Activated naive CD4-positive, alpha-beta T cell treated with anti-CD3 and anti-CD28 coated beads, Interleukin-2, amount 10 ng/mL, durations not matched to agents 7 days and 5 days (primary cell): ENCODE measurements around the gene NBPF20.
A peak's percentile ranks its signal among the peaks of the same experiment; 100 is the strongest.
"Not testable (repeated sequence)": the region's sequence is repeated elsewhere in the genome, so short reads cannot be mapped to it uniquely, and the experiment has no call there.

Source experiments
- CTCF ChIA-PET: fragments of 350-600 bp; sonication (Branson Sonifier 250); formaldehyde crosslinking; loops from one replicate; lab custom pipeline; 2021; ENCODE audit warnings: antibody characterized with exemption; lab: Charles Lee
- DNase-seq: peaks from one replicate; pipeline ENCODE4 v3.0.0-alpha.2; 2020
- H3K27ac Mint-ChIP-seq: one replicate; pipeline ENCODE4 v1.8.0; 2021; ENCODE audit warnings: mild to moderate bottlenecking, moderate library complexity, mixed read lengths
- H3K27me3 Mint-ChIP-seq: one replicate; pipeline ENCODE4 v1.8.0; 2021; ENCODE audit warnings: mild to moderate bottlenecking, mixed read lengths
- H3K36me3 Mint-ChIP-seq: one replicate; pipeline ENCODE4 v1.8.0; 2021; ENCODE audit warnings: mixed read lengths
- H3K4me1 Mint-ChIP-seq: one replicate; pipeline ENCODE4 v1.8.0; 2021; ENCODE audit warnings: mixed read lengths
- H3K4me3 Mint-ChIP-seq: one replicate; pipeline ENCODE4 v1.8.0; 2021; ENCODE audit warnings: mild to moderate bottlenecking, moderate library complexity, mixed read lengths
- H3K9me3 Mint-ChIP-seq: one replicate; pipeline ENCODE4 v1.8.0; 2021; ENCODE audit warnings: mixed read lengths

Gene NBPF20

GRCh38 chr1:145425436-145426029 is at the start of gene NBPF20:
Gene NBPF20, minus strand, starts transcription at chr1:145425603. Its CDS starts 20,331 bp downstream, at chr1:145405272.
- CTCF ChIA-PET = no interaction called here
- H3K9me3 Mint-ChIP-seq = peaks cover 12% of the 10 kb centered on the region
- H3K4me1 Mint-ChIP-seq = peaks cover 11% of the 10 kb centered on the region
- peak; percentile 77 for DNase-seq
- peak within 1 kb of the TSS; percentile 59 for H3K27ac Mint-ChIP-seq
- peaks cover 56% of the 10 kb centered on the region for H3K27me3 Mint-ChIP-seq
- peak within 1 kb of the TSS; percentile 92 for H3K4me3 Mint-ChIP-seq
- H3K36me3 Mint-ChIP-seq = peaks cover 14% of the 10 kb centered on the region

GRCh38 chr1:145474837-145475368 is 49.5 kb upstream of the NBPF20 start:
- DNase-seq, H3K9me3 Mint-ChIP-seq, H3K27ac Mint-ChIP-seq, CTCF ChIA-PET, H3K36me3 Mint-ChIP-seq, H3K4me1 Mint-ChIP-seq: not testable (repeated sequence)
- Mint-ChIP-seq H3K4me3 (peak overlapping the region; percentile 50), H3K27me3 (peaks cover 17% of the 10 kb centered on the region)

DNA sequence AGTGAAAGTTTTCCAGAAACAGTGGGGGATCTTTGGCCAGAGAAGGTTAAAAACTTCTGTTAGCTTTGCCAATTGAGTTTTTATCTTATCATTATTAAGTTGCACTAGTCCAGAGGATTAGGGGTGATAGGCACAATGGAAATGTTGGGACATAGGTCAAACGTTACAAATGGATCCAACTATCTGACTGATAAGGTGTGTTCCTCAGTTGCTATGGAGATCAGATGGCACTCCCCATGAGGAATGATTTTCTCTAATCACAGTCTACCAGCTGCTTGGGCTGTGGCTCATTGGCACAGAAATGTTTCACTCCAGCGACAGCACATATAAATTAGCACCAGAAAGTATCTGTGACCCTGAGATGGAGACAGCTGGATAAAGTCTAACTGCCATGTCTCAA is 47.3 kb upstream of the NBPF20 start:
- H3K4me1 Mint-ChIP-seq, H3K4me3 Mint-ChIP-seq, DNase-seq, H3K9me3 Mint-ChIP-seq, H3K27ac Mint-ChIP-seq, H3K36me3 Mint-ChIP-seq, CTCF ChIA-PET: not testable (repeated sequence)
- peaks cover 25% of the 10 kb centered on the region for H3K27me3 Mint-ChIP-seq

DNA sequence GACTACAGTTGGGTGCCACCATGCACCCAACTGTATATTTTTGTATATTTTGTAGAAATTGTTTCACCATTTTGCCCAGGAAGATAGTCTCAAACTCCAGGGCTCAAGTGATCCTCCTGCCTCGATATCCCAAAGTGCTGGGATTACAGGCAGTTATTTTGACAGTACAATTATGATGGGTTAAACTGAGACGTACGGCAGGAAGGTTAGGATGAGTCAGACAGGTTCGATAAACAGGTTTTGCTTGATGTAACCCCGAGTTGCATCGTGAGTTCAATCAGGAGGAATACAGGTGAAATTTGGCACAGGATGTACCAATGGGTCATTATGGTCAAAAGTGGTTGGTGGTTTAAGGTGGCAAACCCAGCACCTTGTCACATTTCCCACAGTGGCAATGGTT is 46.0 kb upstream of the NBPF20 start:
- H3K36me3 Mint-ChIP-seq, H3K4me1 Mint-ChIP-seq, H3K4me3 Mint-ChIP-seq, DNase-seq, H3K27ac Mint-ChIP-seq, CTCF ChIA-PET, H3K9me3 Mint-ChIP-seq: not testable (repeated sequence)
- H3K27me3 Mint-ChIP-seq = peaks cover 25% of the 10 kb centered on the region

DNA sequence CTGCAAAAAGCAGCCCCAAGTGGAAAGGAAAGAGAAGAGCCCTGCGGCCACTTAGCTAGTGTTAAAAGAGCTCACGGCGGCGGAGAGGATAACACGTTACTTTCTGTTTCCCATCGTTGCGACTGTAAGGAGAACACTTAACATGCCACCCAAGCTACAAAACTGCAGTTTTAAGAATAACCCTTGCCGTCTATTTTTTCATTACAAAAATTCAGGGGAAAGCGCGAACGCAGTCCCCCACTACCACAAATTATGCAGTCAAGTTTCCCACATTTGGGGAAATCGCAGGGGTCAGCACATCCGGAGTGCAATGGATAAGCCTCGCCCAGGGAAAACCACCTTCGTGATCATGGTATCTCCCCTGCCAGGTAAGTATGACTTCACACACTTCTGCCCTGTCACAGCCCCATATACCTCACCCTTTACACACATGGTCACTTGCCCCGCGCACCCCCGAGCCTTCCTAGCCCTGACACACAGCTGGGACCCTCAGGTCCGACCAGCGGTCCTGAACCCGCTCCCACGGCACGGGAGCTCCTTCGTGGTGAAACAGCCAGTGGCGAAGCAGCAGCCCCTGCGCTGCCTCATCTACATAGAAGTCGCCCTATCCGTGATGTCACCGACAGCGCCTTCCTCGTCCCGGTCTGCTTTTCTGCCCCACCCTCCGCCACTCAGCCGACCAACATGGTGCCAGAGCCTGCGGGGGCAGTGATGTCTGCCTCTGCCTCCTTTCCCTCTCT is 40.2 kb upstream of the NBPF20 start:
- peak overlapping the region; percentile 91 for H3K27ac Mint-ChIP-seq
- H3K36me3 Mint-ChIP-seq, CTCF ChIA-PET: not testable (repeated sequence)

DNA sequence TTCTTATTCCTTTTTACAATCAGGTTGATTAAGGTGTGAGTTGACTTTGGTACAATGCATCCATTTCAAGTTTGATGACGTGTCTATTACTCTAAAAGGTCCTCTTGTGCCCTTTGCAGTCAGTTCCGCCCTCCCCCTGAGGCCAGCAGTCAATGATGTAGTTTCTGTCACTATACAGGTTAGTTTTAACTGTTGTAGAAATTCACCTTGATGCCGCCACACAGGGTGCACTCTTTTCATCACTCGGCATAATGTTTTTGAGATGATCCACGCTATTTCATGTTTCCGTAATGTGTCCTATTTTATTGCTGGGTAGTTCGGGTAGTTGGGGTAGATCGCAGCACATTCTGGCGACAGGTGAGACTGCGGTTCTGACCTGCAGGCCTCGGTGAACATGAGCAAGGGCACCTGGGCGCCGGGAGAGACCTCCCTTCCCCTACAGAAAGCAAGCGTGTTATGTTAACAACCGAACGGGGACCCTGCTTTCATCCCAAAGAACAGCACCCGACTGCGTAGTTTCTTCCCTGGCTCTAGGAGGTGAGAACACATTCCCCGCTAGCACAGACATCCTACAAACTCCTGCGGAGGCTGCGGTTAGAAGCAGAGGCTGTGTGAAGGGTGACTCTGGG is 39.4 kb upstream of the NBPF20 start:
- H3K36me3 Mint-ChIP-seq, DNase-seq, H3K4me1 Mint-ChIP-seq, H3K9me3 Mint-ChIP-seq, CTCF ChIA-PET: not testable (repeated sequence)
- Mint-ChIP-seq H3K27me3 (peaks cover 39% of the 10 kb centered on the region), H3K27ac (peak overlapping the region; percentile 91), H3K4me3 (peak overlapping the region; percentile 79)

More for the DNA sequence above, 40.2 kb upstream of the NBPF20 start:
- not testable (repeated sequence) for H3K4me1 Mint-ChIP-seq, H3K9me3 Mint-ChIP-seq
- peaks cover 32% of the 10 kb centered on the region for H3K27me3 Mint-ChIP-seq
- peak; percentile 80 for DNase-seq
- peak overlapping the region; percentile 79 for H3K4me3 Mint-ChIP-seq

DNA sequence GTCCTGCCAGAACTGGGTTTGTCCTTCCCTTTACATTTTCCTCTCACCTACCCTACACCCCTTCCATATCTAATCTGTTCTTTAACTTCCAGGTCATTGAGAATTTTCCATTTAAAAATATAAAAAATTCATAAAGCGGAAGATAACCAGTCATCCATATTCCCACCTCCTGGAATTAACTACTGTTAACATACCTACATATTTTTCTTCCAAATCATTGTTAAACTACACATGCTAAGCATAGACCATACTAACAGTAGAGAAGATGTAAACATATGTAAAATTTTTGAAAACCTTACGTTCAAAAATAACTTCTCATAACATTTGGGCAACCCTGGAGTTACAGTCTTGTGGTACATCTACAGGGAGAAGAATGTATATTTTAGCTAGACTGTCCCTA is 38.6 kb upstream of the NBPF20 start:
- H3K4me1 Mint-ChIP-seq, CTCF ChIA-PET, H3K36me3 Mint-ChIP-seq, H3K4me3 Mint-ChIP-seq, DNase-seq, H3K9me3 Mint-ChIP-seq, H3K27ac Mint-ChIP-seq: not testable (repeated sequence)
- H3K27me3 Mint-ChIP-seq = peaks cover 39% of the 10 kb centered on the region

DNA sequence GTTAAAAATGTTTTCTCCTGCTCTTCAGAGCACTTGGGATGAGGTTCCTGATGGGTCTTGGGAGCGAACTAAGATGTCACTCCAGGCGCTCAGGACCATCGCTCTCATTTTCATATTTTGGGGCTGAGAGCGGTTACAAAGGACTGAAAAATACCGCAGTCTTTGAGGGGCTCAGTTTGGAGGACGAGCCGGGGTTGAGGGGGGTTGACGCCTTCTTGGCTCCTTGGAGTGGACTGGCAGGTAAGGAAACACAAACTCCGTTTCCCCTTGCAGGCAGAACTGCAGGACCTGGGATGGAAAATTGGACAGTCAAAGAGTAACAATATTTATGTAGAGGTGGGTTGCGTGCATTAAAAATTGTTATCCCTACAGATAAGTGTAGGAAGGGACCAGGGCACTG is 35.3 kb upstream of the NBPF20 start:
- H3K27ac Mint-ChIP-seq, DNase-seq, H3K4me1 Mint-ChIP-seq, CTCF ChIA-PET, H3K4me3 Mint-ChIP-seq, H3K36me3 Mint-ChIP-seq, H3K9me3 Mint-ChIP-seq: not testable (repeated sequence)
- H3K27me3 Mint-ChIP-seq = peaks cover 44% of the 10 kb centered on the region

- H3K36me3 Mint-ChIP-seq, H3K27ac Mint-ChIP-seq, H3K4me1 Mint-ChIP-seq, H3K4me3 Mint-ChIP-seq, H3K9me3 Mint-ChIP-seq, CTCF ChIA-PET, DNase-seq: not testable (repeated sequence)
- peaks cover 41% of the 10 kb centered on the region for H3K27me3 Mint-ChIP-seq
Measured at GRCh38 chr1:145460048-145460447, 34.6 kb upstream of the NBPF20 start.

GRCh38 chr1:145459591-145459990 is 34.2 kb upstream of the NBPF20 start:
- DNase-seq, H3K27ac Mint-ChIP-seq, H3K36me3 Mint-ChIP-seq, H3K4me1 Mint-ChIP-seq, H3K4me3 Mint-ChIP-seq, CTCF ChIA-PET, H3K9me3 Mint-ChIP-seq: not testable (repeated sequence)
- H3K27me3 Mint-ChIP-seq = peaks cover 46% of the 10 kb centered on the region

GRCh38 chr1:145459063-145459462 is 33.7 kb upstream of the NBPF20 start:
- H3K4me1 Mint-ChIP-seq, H3K36me3 Mint-ChIP-seq, H3K4me3 Mint-ChIP-seq, CTCF ChIA-PET, H3K27ac Mint-ChIP-seq, DNase-seq, H3K9me3 Mint-ChIP-seq: not testable (repeated sequence)
- H3K27me3 Mint-ChIP-seq = peaks cover 47% of the 10 kb centered on the region

- DNase-seq, CTCF ChIA-PET, H3K4me1 Mint-ChIP-seq, H3K36me3 Mint-ChIP-seq, H3K27ac Mint-ChIP-seq, H3K4me3 Mint-ChIP-seq, H3K9me3 Mint-ChIP-seq: not testable (repeated sequence)
- peaks cover 43% of the 10 kb centered on the region for H3K27me3 Mint-ChIP-seq
Measured at GRCh38 chr1:145454824-145455177, 29.4 kb upstream of the NBPF20 start.

DNA sequence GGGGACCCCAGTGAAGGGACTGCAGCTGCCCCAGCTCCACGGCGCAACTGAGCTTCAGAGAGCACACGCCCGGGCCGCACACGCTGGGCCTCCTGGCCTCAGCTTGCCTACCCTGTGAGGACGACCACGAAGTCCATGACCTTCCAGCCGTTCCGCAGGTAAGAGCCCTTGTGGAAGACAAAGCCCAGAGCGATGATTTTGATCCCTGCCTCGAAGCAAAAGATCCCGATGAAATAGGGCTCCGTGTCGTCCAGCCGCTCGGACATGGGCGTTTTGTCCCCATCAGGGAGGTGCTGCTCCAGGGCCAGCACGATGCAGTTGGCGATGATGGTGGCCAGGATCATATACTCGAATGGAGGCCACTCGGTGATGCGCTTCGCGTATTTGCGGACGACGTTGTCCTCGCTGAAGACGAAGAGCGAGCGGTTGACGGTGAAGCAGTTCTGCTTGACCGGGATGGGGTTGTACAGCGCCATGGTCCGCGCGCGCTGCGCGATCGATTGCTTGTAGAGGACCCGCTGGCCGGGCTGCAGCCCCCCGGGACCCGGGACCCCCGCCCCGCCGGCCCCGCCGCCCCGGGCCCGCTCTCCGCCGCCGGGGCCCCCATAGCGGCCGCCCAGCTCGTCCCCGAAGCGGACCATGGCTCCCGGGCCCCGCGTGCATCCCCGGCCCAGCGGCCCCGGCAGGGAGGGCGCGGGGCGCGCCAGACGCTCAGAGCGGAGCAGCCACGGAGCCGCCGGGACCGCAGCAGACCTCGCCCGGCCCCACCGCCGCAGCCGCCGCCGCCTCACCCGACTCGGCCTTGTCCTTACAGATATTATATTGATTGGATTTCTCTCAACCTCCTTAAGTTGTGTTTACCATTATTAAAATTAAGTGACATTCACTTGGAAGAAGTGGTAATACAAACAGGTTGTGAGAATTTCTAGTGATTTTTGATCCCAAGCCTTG is 28.7 kb upstream of the NBPF20 start:
- DNase-seq, H3K9me3 Mint-ChIP-seq, H3K27ac Mint-ChIP-seq, CTCF ChIA-PET, H3K4me3 Mint-ChIP-seq, H3K4me1 Mint-ChIP-seq, H3K36me3 Mint-ChIP-seq: not testable (repeated sequence)
- H3K27me3 Mint-ChIP-seq = peaks cover 40% of the 10 kb centered on the region

GRCh38 chr1:145452506-145452905 is 27.1 kb upstream of the NBPF20 start:
- CTCF ChIA-PET, DNase-seq, H3K9me3 Mint-ChIP-seq, H3K4me3 Mint-ChIP-seq, H3K4me1 Mint-ChIP-seq, H3K36me3 Mint-ChIP-seq, H3K27ac Mint-ChIP-seq: not testable (repeated sequence)
- H3K27me3 Mint-ChIP-seq = peaks cover 32% of the 10 kb centered on the region
